GM23338 (cell line): ENCODE measurements around the gene MTAP. TPM values are rescaled to one million over a fixed set of nuclear protein-coding genes. Genes with fewer than 3 reads are reported as not detected.

Experiments
- ATAC-seq: fragments of 200-7000 bp; cut with Tn5 transposase; 3 replicates; pipeline ENCODE4 v1.9.1; 2020
- DNase-seq: peaks from one replicate; pipeline ENCODE4 v3.0.0-alpha.2; 2015; ENCODE audit warnings: low spot score
- H2AFZ ChIP-seq: fragments of 200-600 bp; sonication (generic); 2 replicates; pipeline ENCODE4 v1.8.0; 2016; ENCODE audit warnings: antibody characterized with exemption, mild to moderate bottlenecking, moderate library complexity
- H3F3A ChIP-seq: fragments of 200-600 bp; sonication (generic); replicated peaks from 2 replicates; pipeline ENCODE4 v1.8.0; 2017; ENCODE audit warnings: antibody characterized with exemption, mixed run types, low read depth
- H3K27ac ChIP-seq: fragments of 200-600 bp; sonication (generic); 2 replicates; pipeline ENCODE4 v1.6.1; 2016; ENCODE audit warnings: low read depth
- H3K27me3 ChIP-seq: fragments of 200-600 bp; sonication (generic); 2 replicates; pipeline ENCODE4 v1.8.0; 2016; ENCODE audit warnings: mild to moderate bottlenecking, mixed run types, moderate library complexity; ENCODE audit not compliant: insufficient read depth
- H3K36me3 ChIP-seq: fragments of 200-600 bp; sonication (generic); 2 replicates; pipeline ENCODE4 v1.8.0; 2016; ENCODE audit warnings: mild to moderate bottlenecking; ENCODE audit not compliant: insufficient read depth
- H3K4me1 ChIP-seq: fragments of 200-600 bp; sonication (generic); 2 replicates; pipeline ENCODE4 v1.8.0; 2016; ENCODE audit warnings: mild to moderate bottlenecking, moderate library complexity; ENCODE audit not compliant: insufficient read depth
- H3K4me2 ChIP-seq: fragments of 200-600 bp; sonication (generic); 2 replicates; pipeline ENCODE4 v1.7.1; 2017; ENCODE audit warnings: mixed run types
- H3K4me3 ChIP-seq: fragments of 200-600 bp; sonication (generic); 2 replicates; pipeline ENCODE4 v1.6.1; 2016; ENCODE audit warnings: mixed run types
- H3K79me2 ChIP-seq: fragments of 200-600 bp; sonication (generic); replicated peaks from 2 replicates; pipeline ENCODE4 v1.8.0; 2017; ENCODE audit warnings: mild to moderate bottlenecking; ENCODE audit not compliant: insufficient read depth
- H3K9me2 ChIP-seq: fragments of 200-600 bp; sonication (generic); 2 replicates; pipeline ENCODE4 v1.8.0; 2017; ENCODE audit not compliant: insufficient read depth
- H4K20me1 ChIP-seq: fragments of 200-600 bp; sonication (generic); replicated peaks from 2 replicates; pipeline ENCODE4 v1.8.0; 2017; ENCODE audit warnings: mild to moderate bottlenecking; ENCODE audit not compliant: insufficient read depth
- H3K27ac Mint-ChIP-seq: 2 replicates; pipeline ENCODE4 v1.8.0; 2020; ENCODE audit warnings: inconsistent platforms, mild to moderate bottlenecking, moderate library complexity, mixed read lengths
- H3K27me3 Mint-ChIP-seq: 3 replicates; pipeline ENCODE4 v1.8.0; 2022; ENCODE audit warnings: low read depth, mild to moderate bottlenecking, moderate library complexity, mixed read lengths, inconsistent platforms; ENCODE audit not compliant: insufficient read depth, poor library complexity
- H3K36me3 Mint-ChIP-seq: 3 replicates; pipeline ENCODE4 v1.8.0; 2021; ENCODE audit warnings: low read depth, mild to moderate bottlenecking, inconsistent platforms, moderate library complexity, mixed read lengths
- H3K4me1 Mint-ChIP-seq: 3 replicates; pipeline ENCODE4 v1.8.0; 2020; ENCODE audit warnings: mild to moderate bottlenecking, inconsistent platforms, mixed read lengths
- H3K4me3 Mint-ChIP-seq: 3 replicates; pipeline ENCODE4 v1.8.0; 2021; ENCODE audit warnings: moderate library complexity, mild to moderate bottlenecking, inconsistent platforms, mixed read lengths
- H3K9me3 Mint-ChIP-seq: 3 replicates; pipeline ENCODE4 v1.8.0; 2020; ENCODE audit warnings: moderate library complexity, mild to moderate bottlenecking, inconsistent platforms, mixed read lengths
- EZH2 ChIP-seq: fragments of 200-600 bp; sonication (generic); IDR thresholded peaks from one replicate; pipeline ENCODE4 v1.8.0; 2017; ENCODE audit warnings: antibody characterized with exemption, mild to moderate bottlenecking, low read depth; ENCODE audit not compliant: unreplicated experiment
- EZH2phosphoT487 ChIP-seq: fragments of 200-600 bp; sonication (generic); IDR thresholded peaks from one replicate; pipeline ENCODE4 v1.8.1; 2018; ENCODE audit warnings: antibody characterized with exemption; ENCODE audit not compliant: unreplicated experiment
- JUNB ChIP-seq: IDR thresholded peaks from one replicate; pipeline ENCODE4 v1.6.1; 2016; ENCODE audit warnings: antibody characterized with exemption; ENCODE audit not compliant: unreplicated experiment
- NANOG ChIP-seq: IDR thresholded peaks from 2 replicates; pipeline ENCODE4 v1.6.1; 2016; ENCODE audit warnings: antibody characterized with exemption, borderline replicate concordance
- STAT1 ChIP-seq: IDR thresholded peaks from one replicate; pipeline ENCODE4 v1.6.1; 2016; ENCODE audit warnings: antibody characterized with exemption; ENCODE audit not compliant: unreplicated experiment
- ZNF114 ChIP-seq: fragments of 250-450 bp; sonication (Bioruptor Pico); IDR thresholded peaks from 2 replicates; pipeline ENCODE4 v1.5.0; 2020; ENCODE audit warnings: mild to moderate bottlenecking, moderate library complexity
- ZNF331 ChIP-seq: fragments of 250-450 bp; sonication (Bioruptor Pico); IDR thresholded peaks from 2 replicates; pipeline ENCODE4 v1.5.0; 2020; ENCODE audit warnings: low read depth, mild to moderate bottlenecking, moderate library complexity
- polyA plus RNA-seq: library from polyadenylated mRNA; unstranded; fragments of >200 nt; fragmentation: Nextera tagmentation; extraction: Ambion mirVana; gene quantifications from 2 replicates; pipeline ENCODE4 v1.2.1, GENCODE V29; 2016
- total RNA-seq: library from RNA; depleted of rRNA; stranded (reverse); fragments of >200 nt; shearing (Covaris generic); gene quantifications from 2 replicates; pipeline ENCODE4 v1.2.3, GENCODE V29; 2014
- TF ChIP-seq, protein P1 (sequence below), 2 experiments: fragments of 200-600 bp in 1 of 2; sonication (generic) in 1 of 2; conservative IDR thresholded peaks; 2 replicates each; pipeline versions ENCODE4 v1.5.1 to v1.6.1; 2016 to 2017; ENCODE audit warnings: antibody characterized with exemption in 2 of 2, low read depth in 2 of 2, mild to moderate bottlenecking in 2 of 2, moderate library complexity in 1 of 2
- TF ChIP-seq, protein P2 (sequence below): IDR thresholded peaks from one replicate; pipeline ENCODE4 v1.6.1; 2018; ENCODE audit warnings: antibody characterized with exemption; ENCODE audit not compliant: unreplicated experiment

MTAP gene
- total and polyA plus RNA-seq, 2 experiments from 2014 or later, result 61.8 to 70.0 TPM

DNA sequence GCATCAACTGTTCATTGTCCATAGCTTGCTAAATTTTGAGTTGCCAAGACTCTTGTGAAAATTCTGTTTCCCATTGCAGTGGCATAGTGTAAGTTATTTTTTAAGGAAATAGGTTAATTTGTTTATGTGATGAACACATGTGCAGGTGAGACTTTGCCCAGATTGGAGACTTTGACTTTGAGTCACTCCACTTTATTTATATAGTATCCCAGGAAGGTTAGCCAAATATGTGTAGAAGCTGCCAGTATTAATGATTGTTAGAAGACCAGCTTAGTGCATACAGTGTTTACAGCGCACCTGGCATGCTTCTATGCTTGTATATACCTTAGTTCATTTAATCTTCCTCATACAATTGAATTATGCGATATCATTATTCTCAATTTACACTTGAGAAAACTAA is 51.0 kb downstream of the MTAP start (continued):
- TF ChIP-seq, protein P1, sequence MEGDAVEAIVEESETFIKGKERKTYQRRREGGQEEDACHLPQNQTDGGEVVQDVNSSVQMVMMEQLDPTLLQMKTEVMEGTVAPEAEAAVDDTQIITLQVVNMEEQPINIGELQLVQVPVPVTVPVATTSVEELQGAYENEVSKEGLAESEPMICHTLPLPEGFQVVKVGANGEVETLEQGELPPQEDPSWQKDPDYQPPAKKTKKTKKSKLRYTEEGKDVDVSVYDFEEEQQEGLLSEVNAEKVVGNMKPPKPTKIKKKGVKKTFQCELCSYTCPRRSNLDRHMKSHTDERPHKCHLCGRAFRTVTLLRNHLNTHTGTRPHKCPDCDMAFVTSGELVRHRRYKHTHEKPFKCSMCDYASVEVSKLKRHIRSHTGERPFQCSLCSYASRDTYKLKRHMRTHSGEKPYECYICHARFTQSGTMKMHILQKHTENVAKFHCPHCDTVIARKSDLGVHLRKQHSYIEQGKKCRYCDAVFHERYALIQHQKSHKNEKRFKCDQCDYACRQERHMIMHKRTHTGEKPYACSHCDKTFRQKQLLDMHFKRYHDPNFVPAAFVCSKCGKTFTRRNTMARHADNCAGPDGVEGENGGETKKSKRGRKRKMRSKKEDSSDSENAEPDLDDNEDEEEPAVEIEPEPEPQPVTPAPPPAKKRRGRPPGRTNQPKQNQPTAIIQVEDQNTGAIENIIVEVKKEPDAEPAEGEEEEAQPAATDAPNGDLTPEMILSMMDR (conservative IDR thresholded peaks at IDR 0.05; ENCODE audit: low read depth in 2 of 2), result no peak

DNA sequence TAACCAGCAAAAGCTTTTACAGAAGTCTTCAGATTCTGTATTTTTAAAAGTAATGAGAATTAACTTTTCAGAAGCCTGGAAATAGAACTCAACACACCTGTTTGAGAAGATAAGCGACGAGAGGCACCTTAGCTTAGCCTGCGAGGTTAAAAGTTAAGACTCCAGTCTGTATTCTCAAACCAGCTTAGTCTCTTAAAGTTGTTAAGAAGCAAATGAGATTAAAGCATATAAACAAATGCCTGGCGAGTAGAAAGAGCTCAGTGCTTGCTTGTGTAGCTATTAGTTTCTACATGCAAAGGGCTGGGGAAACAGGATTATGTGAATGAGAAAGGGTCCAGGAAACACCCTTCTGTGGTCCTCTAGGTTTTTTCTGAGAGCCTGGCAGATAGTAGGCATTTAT is 51.7 kb downstream of the MTAP start:
- DNase-seq (no peak), ATAC-seq (no peak)
- no peaks in the 10 kb centered on the region for H3K9me2 ChIP-seq
- peaks cover 42% of the 10 kb centered on the region for H3K36me3 ChIP-seq
- Mint-ChIP-seq H3K9me3 (no peaks in the 10 kb centered on the region), H3K27me3 (peaks cover 5% of the 10 kb centered on the region), H3K4me1 (no peaks in the 10 kb centered on the region), H3K27ac (no peak overlapping the region), H3K4me3 (no peak overlapping the region), H3K36me3 (peaks cover 88% of the 10 kb centered on the region)
- peaks cover 39% of the 10 kb centered on the region for H4K20me1 ChIP-seq
- H2AFZ ChIP-seq, result no peak overlapping the region
- H3F3A ChIP-seq, result 0 out of 2 replicates have a peak, but pooled peaks cover 5% of the 10 kb centered on the region
- peaks cover 6% of the 10 kb centered on the region; the same call in 1 of the 2 replicates for H3K79me2 ChIP-seq
- H3K27ac ChIP-seq, result no peak overlapping the region
- no peaks in the 10 kb centered on the region for H3K27me3 ChIP-seq
- H3K4me2 ChIP-seq, result no peak overlapping the region
- no peak for TF ChIP-seq NANOG
- no peak for TF ChIP-seq ZNF331 (CRISPR knock-in tag)
- no peak for TF ChIP-seq ZNF114
- no peak for TF ChIP-seq EZH2phosphoT487
- TF ChIP-seq, protein P1 (conservative IDR thresholded peaks at IDR 0.05; ENCODE audit: low read depth in 2 of 2), result no peak
- no peak for TF ChIP-seq STAT1
- TF ChIP-seq EZH2, result no peak
- TF ChIP-seq JUNB, result no peak
- TF ChIP-seq, protein P2, sequence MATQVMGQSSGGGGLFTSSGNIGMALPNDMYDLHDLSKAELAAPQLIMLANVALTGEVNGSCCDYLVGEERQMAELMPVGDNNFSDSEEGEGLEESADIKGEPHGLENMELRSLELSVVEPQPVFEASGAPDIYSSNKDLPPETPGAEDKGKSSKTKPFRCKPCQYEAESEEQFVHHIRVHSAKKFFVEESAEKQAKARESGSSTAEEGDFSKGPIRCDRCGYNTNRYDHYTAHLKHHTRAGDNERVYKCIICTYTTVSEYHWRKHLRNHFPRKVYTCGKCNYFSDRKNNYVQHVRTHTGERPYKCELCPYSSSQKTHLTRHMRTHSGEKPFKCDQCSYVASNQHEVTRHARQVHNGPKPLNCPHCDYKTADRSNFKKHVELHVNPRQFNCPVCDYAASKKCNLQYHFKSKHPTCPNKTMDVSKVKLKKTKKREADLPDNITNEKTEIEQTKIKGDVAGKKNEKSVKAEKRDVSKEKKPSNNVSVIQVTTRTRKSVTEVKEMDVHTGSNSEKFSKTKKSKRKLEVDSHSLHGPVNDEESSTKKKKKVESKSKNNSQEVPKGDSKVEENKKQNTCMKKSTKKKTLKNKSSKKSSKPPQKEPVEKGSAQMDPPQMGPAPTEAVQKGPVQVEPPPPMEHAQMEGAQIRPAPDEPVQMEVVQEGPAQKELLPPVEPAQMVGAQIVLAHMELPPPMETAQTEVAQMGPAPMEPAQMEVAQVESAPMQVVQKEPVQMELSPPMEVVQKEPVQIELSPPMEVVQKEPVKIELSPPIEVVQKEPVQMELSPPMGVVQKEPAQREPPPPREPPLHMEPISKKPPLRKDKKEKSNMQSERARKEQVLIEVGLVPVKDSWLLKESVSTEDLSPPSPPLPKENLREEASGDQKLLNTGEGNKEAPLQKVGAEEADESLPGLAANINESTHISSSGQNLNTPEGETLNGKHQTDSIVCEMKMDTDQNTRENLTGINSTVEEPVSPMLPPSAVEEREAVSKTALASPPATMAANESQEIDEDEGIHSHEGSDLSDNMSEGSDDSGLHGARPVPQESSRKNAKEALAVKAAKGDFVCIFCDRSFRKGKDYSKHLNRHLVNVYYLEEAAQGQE, result no peak
- H3K4me3 ChIP-seq, result no peak overlapping the region
- H3K4me1 ChIP-seq, result no peaks in the 10 kb centered on the region
